ENCODE measurements around the gene SMIM36.
A peak's percentile ranks its signal among the peaks of the same experiment; 100 is the strongest.
"Not testable (repeated sequence)": the region's sequence is repeated elsewhere in the genome, so short reads cannot be mapped to it uniquely, and the experiment has no call there.

SMIM36 gene

DNA sequence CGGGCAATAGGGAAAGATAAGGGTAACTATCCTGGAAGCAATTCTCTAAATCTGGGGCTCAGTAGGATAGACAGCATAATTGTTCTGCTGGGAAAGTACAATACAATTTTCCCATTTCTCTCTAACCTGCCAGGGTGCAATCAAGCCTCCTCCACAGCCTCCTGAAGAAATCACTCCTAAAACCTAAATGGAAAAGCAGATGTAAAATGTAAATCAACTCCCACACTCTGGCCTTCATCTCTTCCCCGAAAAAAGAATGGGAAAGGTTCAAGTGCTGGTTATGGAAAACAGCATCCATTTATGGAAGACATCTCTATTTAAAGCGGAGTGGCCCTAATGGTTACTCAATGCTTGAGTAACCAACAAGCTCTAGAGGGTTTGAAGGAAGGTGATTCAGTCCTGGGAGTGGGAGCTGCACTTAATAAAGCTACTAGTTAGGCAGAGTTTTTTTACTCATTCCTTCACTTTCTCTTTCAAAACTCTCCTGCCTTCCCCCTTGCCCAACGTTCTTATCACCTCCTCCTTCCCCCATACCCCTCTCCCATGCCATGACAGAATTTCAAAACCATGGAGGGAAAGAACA is 94.7 kb downstream of the SMIM36 start:
- DNase-seq (ENCODE audit: insufficient read length, low spot score) (no peak), FAIRE-seq (no peak)
- no peak for TF ChIP-seq POLR2A (IDR thresholded peaks at IDR 0.05; ENCODE audit: low read depth, low read length)

DNA sequence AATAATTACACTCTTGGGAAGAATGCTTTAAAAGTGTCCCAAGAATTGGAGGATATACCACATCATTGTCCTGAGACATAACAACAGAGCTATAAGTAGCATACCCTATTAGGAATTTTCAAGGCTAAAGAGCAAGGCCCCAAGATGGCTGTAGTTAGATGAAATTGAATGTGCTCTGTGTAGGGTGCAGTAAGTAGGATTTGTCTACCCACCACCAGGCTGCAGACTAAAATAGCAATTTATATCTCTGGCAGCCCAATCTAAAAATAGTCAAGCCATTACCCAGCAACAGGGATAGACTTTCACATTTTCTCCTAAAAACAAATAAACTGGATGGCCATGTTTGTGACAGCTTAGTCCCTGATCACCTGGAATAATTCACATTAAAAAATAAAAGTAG is 95.3 kb downstream of the SMIM36 start:
- FAIRE-seq (no peak), DNase-seq (ENCODE audit: insufficient read length, low spot score) (no peak)
- TF ChIP-seq POLR2A (IDR thresholded peaks at IDR 0.05; ENCODE audit: low read depth, low read length) = no peak

DNA sequence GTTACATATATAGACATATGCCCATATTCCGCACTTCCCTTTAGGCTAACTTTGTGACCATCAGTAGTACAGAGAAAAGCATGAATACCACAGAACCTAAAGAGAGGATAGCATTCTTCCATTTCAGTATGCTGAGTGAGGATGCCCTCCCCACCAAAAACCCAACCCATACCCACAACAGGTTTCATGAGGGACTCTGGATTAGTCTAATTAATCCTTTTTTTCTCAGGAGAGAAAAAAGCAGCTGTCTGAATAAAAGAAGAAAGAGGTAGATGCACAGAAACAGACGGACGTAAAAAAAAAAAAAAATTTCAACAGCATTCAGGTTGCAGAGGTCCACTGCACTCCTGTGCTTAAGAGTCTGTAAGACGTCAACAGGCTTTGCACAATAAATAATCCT is 96.3 kb downstream of the SMIM36 start:
- FAIRE-seq = no peak
- TF ChIP-seq POLR2A (IDR thresholded peaks at IDR 0.05; ENCODE audit: low read depth, low read length) = no peak
- no peak for DNase-seq (ENCODE audit: insufficient read length, low spot score)

DNA sequence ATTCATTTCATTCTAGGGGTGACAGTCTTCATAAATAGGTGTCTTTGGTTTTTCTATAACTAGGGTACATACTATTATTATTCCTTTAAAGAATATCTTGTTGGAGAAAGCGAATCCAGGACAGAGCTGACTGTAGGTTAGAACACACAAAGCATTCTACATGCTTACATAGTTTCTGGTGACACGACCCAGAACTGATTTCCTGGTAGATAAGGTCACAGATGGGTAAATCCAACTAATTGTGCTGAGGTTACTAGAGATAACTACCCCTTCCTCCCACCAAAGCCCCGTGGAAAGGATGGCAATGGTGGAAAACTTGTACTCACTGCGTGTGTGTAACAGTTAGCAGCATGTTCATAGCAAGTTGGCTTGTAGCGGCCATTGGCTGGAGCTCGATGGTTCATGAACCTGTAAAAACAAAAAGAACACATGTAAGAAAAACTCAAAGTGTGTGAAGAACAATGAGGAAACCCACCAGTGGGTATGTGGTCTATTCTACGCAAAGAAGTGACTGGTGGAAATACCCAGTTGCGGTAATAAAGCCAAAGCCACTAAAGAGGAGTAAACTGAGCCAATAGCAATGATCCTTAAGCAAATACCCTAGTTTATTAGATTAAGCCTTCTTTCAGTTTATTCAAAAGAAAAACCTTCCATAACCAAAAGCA is 97.3 kb downstream of the SMIM36 start:
- DNase-seq (ENCODE audit: insufficient read length, low spot score) (no peak), FAIRE-seq (peak; percentile 11)
- no peak for TF ChIP-seq POLR2A (IDR thresholded peaks at IDR 0.05; ENCODE audit: low read depth, low read length)

DNA sequence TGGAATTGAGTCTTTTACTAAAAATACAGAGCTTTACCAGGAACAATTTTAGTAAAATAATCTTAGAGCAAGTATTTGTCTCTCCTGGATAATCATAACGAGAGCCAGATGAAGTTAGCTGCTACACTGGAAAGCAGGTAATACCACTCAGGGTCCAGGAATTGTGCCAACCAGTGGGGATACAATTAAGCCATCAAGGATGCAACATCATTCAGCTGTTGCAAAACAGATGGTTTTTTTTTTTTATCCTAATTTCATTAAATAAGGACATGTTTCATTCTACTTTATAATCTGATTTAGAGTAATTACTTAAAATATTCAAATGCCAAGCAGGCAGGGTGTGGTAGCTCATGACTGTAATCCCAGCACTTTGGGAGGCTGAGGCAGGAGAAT is 99.8 kb downstream of the SMIM36 start:
- no peak for FAIRE-seq
- no peak for TF ChIP-seq POLR2A (IDR thresholded peaks at IDR 0.05; ENCODE audit: low read depth, low read length)

DNA sequence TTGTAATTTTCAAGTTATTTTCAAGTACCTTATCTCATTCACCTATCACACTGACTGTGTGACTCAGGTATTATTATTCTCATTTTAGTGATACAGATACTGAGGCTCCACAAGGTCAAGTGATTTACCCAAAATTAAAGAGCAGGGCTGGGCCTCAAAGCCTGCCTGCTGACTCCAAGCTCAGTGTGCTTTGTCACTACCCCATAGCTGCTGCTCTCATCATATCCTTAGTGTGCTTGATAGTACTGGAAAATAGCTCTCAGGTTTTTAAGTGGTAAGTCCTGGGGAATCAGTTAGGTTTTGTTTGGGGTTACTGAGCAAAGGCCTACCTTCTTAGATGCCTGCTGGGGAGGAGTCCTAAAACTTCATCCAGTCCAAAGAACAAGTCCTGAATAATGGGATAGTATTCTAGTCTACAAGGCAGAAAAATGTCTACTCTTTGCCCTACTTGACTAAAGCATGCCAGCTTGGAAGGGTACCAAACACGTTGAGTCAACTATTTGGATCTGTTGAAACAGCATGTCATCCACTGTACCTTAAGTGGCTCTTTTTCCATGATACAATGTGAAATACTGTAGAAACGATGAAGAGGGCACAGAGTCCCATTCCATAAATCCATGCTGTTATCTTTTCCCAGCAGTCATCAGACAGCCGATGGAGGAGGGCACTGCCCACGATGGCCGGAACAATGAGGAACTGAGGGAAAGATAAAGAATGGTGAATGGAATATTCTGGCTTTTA is 100.4 kb downstream of the SMIM36 start:
- no peak for TF ChIP-seq POLR2A (IDR thresholded peaks at IDR 0.05; ENCODE audit: low read depth, low read length)
- no peak for DNase-seq (ENCODE audit: insufficient read length, low spot score)
- FAIRE-seq = peak; percentile 95

More for the DNA sequence above, 99.8 kb downstream of the SMIM36 start:
- no peak for DNase-seq (ENCODE audit: insufficient read length, low spot score)

DNA sequence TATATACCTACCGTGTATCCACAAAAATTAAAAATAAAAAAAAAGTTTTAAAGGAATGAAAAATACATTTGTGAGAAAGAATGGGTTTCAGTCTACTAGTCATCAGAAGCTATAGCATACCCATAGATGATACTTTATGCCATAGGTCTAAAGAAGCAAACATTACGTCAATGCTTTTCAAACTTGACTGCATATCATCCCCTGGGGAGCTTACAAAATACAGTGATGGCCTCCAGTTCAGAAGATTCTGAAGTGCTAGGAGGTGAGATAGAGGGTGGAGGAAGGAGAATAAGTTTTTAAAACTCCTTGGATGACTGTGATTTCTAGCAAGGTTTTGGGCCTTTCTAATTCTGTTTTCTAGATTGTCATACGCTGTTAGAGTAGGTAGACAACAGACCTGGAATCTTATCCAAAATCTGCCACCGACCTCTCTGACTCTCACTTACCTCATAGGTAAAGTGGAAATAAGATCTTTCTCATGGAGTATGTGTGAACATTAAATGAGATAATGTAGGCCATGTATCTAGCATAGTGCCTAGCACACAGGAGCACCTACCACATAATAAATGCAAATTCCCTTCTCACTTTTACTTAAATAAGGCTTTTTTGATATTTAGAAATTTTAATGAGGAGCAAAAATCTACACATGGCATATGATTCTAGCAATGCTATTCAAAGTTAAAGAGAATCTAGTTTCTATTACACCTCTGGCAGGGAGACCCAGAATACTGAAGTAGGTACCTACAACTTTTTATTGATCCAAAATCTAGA is 102.0 kb downstream of the SMIM36 start:
- FAIRE-seq (no peak), DNase-seq (ENCODE audit: insufficient read length, low spot score) (no peak)
- no peak for TF ChIP-seq POLR2A (IDR thresholded peaks at IDR 0.05; ENCODE audit: low read depth, low read length)

DNA sequence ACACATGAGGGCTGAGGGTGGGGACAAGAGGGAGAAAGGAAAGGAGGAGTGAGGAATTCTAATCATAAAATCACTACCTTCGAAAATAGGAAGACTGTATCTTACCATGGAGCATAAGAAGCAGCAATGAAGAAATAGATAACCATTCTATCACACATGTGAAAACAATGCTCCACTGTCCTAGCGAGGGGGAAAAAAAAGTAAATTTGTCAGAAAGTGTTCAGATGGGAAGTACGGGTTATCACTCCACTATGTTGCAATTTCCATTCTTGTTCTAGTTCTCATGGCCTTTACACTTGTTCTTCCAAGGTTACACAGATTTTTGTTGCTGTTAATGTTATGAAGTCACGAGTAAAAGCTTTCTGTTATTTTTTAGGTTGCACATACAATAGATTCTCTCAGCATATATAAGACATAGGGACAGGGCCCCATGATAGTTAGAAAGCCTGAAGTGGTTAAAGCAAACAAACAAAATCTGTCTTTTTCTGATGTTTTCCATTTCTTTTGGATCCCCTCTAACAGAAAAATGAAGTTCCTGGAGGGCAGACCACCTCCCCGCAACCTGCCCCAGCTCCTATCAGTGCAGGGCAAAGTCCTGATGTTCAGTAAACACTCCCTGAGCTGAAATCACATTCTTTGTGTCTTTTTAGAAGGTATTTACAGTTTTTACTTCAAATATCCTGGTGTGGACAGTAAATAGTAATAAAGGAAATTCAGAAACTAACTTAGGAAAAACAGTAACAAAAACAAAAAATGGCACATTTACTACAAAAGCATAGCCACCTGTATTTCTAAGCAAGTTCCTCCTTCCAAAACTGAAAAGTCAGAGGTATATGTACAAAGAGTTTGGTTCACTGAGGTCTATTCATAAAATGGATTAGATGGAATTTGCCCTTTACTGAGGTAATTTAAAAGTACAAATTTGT is 103.3 kb downstream of the SMIM36 start:
- DNase-seq (ENCODE audit: insufficient read length, low spot score) (no peak), FAIRE-seq (peak; percentile 30)
- no peak for TF ChIP-seq POLR2A (IDR thresholded peaks at IDR 0.05; ENCODE audit: low read depth, low read length)

DNA sequence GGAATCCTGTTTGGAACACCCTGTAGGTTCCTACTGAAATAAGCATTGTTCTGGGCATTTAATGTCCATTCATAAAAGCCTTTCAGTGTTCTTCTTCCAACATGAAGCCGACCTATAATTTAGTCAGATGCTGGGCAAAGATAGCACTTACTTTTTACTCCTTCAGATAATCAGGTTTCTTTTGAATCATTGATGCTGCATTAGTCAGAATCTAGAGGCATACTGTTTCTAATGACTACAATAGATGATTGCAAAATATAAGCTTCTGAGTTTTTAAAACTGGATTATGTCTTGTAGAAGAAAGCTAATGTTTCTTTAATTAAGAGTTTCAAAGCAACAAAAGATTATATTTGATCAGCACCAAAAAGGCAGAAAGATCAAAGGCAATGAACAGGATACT is 105.7 kb downstream of the SMIM36 start:
- TF ChIP-seq POLR2A (IDR thresholded peaks at IDR 0.05; ENCODE audit: low read depth, low read length) = no peak
- FAIRE-seq (peak; percentile 11), DNase-seq (ENCODE audit: insufficient read length, low spot score) (no peak)

DNA sequence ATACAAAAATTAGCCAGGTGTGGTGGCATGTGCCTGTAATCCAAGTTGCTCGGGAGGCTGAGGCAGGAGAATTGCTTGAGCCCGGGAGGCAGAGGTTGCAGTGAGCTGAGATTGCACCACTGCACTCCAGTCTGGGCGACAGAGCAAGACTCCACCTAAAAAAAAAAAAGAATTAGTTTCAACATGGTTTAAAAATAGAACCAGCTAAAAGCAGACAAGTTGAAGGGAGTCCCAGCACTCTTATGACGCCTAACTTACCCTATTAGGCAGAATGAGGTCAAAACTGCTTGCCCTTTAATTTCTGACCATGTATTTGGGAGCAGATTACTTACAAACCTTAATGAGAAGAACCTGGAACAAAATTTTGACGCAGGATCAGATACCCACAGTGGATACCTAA is 107.1 kb downstream of the SMIM36 start:
- DNase-seq (ENCODE audit: insufficient read length, low spot score); FAIRE-seq: not testable (repeated sequence)

DNA sequence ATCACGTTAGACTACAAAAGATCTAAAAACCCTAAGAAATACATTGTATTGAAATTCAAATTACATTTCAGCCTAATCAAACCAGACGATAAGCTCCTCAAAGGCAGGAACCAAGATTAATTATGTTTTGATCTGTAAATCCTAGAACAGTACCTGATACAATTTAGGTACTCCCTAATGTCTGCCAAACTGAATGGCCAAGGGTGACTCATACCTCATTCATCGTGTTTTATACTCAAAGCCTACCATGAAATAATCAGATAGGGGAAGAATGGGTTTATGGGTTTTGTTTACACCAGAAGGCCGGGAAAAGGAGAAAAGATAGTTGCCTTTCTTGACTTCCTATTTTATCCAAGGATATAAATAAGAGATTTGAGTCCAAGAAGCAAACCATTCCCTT is 108.9 kb downstream of the SMIM36 start:
- peak; percentile 80 for FAIRE-seq
- DNase-seq (ENCODE audit: insufficient read length, low spot score) = no peak

More for the DNA sequence above, 108.9 kb downstream of the SMIM36 start:
- no peak for TF ChIP-seq POLR2A (IDR thresholded peaks at IDR 0.05; ENCODE audit: low read depth, low read length)
